ENCODE measurements around the gene KICS2. TPM values are rescaled to one million over a fixed set of nuclear protein-coding genes. Genes with fewer than 3 reads are reported as not detected.

KICS2 gene
- total RNA-seq, 1 experiment from 2014 or later = 10.2 TPM

DNA sequence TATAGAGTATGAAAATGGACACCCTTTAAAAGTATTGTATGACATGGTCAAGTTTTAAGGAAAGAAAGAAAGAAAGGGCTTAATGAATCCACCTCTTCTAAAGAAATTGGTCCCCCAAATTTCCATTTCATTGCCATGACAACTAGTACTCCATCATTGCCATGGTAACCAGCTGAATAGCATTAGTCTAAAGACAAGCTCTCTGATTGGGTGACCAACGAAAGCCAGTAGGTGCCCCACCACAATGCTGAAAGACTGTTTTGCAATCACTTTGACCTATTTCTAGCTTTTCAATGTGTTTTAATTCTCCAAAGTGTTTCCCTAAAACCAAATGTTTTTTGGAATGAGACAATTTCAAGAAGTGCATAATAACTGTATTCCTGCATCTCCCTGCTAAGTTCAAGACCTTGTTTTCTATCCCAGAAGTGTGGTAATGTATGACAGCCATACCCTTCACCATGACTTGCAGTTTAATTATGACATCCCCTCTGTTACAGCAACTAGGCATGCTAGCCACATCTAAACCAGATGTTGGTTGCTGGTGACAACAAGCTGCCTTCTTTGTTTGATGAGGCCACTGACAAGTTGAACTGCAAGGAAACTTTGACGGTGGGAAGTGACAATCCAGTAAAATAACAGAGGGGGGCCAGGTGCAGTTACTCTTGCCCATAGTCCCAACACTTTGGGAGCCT, 46.7 kb downstream of the KICS2 start:
- DNase-seq (ENCODE audit: low read depth) = peak; percentile 47

DNA sequence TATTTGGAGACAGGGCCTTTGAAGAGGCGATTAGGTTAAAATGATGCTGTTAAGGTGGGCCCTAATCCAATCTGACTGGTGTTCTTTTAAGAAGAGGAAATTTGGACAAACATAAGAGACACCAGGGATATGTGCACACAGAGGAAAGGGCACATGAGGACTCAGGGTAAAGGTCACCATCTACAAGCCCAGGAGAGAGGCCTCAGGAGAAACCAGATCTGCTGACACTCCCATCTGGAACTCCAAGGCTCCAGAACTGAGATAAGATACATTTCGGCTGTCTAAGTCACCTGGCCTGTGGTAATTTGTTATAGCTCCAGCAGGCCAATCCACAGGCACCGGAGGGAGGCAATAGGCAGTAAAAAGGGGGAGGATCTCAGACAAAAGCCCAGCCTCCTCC, 48.6 kb downstream of the KICS2 start:
- DNase-seq (ENCODE audit: low read depth) = no peak

Other genes starting within 250 kb of the KICS2 start
- under 0.01 TPM in 1 of 2 replicates, not detected in the other for gene C12orf56, start 168.5 kb upstream of the KICS2 start, total RNA-seq (2014; rRNA removed; shearing (Covaris generic))
- 63.8 and 74.0 TPM in 2 replicates for gene XPOT, start 182.1 kb upstream of the KICS2 start, total RNA-seq (2014; rRNA removed; shearing (Covaris generic))
- gene TBK1, start 229.8 kb upstream of the KICS2 start, total RNA-seq (2014; rRNA removed; shearing (Covaris generic)) = 26.2 and 32.1 TPM in 2 replicates

Data from RPMI7951 (cell line).